Colon (tissue), 2 donors: ENCODE measurements around the gene TNFAIP2.
"Not testable (repeated sequence)": the region's sequence is repeated elsewhere in the genome, so short reads cannot be mapped to it uniquely, and the experiment has no call there.

ENCODE experiments used
- FAIRE-seq: peaks from 2 replicates; lab custom pipeline; 2012; peaks lifted over from hg19 to GRCh38; lab: Jason Lieb, UNC
- donor health status: control.
- donor health status: control.

The TNFAIP2 gene

DNA sequence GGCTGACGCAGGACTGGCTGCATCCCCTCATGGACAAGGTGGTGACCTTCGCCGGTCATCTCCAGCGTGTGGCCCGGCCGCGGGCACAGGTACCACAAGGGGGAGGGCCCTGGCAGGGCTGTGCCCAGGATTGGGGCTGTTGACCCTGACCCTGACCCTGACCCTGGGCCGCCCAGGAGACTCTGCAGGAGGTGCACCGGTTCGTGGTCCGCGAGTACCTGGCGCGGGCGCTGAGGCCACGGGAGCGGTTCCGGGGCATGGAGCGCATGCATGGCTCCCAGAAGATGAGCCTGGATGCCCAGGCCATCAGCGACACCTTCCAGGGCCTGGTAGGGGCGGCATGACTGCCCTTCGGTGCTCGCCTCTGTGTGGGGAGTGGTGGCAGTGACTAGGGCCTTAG lies 15.8 kb upstream of the TNFAIP2 start:
- FAIRE-seq, result no peak

DNA sequence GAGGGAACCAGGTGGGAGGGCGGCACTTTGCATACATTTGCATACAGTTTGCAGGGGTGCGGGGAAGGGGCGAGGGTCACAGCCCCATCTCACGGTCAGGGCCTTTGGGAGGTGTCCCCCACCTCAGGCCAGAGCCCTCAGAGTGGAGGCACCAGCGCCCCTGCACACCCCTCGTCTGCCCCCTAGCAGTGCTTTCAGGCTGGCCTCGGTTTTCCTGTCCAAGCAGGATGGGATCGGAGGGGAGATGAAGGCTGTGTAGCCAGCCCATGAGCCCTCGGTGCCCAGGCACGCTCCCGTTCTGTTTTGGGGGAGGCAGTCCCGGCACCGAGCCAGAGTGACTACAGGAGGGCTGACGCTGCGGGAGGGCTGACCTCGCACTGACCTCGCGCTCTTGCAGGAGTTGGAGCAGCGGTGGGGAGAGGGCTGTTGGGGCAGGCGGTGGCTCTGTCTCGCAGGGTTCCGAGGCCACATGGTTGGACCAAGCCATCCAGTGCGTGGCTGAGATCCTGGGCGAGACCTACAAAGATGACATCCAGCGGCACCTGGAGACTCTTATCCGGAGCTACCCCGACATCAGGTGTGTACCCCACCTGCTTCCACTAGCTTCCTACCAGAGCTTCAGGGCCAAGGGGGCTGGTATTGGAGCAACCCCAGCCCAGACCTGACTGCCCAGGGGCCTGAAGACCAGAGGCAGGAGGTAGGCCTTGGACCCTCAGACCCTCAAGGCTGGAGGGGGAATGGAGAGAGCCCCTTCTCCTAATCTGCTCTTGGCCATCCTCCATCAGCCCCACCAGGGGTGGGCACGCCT lies 15.1 kb upstream of the TNFAIP2 start:
- FAIRE-seq, result no peak

DNA sequence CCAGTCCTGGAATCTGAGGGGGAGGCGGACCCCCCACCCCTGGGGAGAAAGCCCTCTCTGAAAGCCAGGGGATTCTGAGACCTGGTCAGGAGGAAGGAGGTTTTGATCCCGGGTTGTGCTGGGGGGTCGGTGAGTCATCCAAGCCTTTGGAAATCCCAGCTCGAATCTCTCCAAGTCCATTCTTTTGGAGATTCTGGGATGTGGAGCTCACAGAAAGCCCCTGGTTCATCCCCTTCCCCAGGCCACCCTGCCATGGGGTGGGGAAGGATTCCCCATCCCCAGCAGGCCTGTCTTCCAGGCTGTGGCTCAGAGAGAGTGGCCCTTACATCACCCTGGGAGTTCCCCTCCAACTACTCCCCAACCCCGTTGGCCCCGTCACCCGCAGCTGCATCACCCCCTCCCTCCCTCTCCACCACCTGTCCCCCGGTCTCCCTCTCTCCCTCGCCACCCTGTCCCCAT lies 14.5 kb upstream of the TNFAIP2 start:
- FAIRE-seq, result no peak

DNA sequence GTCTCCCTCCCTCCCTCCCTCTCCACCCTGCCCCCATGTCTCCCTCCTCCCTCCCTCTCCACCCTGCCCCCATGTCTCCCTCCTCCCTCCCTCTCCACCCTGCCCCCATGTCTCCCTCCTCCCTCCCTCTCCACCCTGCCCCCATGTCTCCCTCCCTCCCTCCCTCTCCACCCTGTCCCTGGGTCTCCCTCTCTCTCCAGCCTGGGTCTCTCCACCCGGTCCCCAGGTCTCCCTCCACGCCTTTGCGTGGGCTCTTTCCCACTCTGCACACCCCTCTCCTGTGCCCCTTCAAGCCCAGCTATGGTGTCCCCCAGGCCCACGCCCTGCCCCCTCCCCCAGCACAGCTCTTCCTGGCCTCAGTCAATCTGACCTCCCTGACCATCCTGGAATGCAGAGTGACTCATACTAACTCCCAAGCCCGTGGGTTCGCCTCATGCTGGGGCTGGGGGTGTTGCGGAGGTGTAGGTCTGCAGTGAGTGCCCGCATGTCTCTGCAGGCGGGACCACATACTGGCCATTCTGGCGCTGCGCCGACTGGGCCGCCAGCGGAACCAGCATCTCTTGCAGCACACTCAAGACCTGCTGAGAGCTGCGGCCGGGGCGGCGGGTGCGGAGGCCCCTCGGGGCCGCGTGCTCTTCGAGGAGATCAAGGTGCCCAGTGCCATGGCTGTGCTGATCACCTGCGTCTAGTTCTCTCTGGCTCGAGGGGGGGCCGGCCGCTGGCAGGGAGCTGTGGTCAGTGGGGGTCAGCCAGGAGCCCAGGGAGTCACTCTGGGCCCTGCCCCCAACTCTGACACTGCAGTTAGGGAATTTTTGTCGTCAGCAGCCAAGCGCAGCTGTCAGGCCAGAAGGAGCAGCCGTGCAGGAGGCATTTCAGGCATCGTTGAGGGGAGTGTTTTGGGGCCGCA lies 13.5 kb upstream of the TNFAIP2 start:
- no peak for FAIRE-seq

DNA sequence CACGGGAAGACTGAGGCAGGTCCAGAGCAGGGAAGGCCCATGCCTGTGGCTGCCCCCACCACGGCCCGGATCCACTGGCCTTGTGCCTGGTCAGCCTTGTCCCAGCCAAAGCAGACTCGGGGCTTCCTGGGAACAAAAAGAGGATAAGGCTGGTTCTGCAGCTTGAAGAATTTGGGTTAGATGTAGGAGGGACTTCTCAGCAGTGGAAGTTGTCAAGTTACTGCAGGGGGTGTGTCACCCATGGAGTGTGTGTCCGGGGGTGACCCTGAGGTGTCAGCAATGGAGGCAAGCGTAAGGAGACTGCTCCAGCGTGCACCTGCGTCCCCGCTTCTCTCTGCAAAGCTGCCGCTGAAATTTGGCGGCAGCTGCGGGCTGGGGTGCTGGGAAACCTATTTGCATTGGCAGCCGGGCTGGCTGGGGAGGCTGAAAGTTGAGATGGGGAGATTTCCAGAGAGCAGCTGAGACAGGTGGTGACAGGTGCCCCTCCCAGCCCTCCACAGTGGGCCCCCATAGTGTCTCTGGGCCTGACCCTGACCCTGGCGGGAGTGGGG lies 12.5 kb upstream of the TNFAIP2 start:
- no peak for FAIRE-seq

DNA sequence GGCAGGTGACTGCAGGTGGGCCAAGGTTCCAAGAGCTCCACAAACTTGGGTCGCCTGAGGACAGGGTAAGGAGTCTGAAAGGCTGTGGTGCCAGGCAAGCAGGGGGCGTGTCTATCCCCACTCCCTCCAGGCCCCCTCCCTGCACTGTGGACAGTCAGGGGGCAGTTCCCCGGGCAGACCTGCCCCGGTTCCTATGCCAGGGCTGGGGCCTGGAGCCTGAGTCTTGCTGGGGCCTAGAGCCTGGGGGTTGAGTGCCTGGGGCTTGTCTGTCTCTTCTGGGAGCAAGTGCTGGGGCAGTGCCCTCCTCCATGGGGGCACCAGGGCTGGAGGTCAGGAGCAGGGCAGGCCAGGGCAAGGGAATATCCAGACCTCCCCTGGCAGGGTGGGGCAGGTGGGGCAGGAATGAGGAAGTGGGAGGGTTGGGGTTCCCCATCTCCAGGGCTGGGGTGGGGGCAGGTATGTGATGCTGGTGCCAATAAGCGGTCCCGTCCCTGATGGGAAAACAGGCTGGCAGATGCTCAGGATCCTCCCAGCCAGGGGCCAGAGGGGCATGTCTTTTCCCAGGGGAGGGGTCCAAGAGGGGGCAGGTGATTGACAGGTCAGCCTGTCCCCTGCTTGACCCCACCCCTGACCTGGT lies 11.9 kb upstream of the TNFAIP2 start:
- no peak for FAIRE-seq

DNA sequence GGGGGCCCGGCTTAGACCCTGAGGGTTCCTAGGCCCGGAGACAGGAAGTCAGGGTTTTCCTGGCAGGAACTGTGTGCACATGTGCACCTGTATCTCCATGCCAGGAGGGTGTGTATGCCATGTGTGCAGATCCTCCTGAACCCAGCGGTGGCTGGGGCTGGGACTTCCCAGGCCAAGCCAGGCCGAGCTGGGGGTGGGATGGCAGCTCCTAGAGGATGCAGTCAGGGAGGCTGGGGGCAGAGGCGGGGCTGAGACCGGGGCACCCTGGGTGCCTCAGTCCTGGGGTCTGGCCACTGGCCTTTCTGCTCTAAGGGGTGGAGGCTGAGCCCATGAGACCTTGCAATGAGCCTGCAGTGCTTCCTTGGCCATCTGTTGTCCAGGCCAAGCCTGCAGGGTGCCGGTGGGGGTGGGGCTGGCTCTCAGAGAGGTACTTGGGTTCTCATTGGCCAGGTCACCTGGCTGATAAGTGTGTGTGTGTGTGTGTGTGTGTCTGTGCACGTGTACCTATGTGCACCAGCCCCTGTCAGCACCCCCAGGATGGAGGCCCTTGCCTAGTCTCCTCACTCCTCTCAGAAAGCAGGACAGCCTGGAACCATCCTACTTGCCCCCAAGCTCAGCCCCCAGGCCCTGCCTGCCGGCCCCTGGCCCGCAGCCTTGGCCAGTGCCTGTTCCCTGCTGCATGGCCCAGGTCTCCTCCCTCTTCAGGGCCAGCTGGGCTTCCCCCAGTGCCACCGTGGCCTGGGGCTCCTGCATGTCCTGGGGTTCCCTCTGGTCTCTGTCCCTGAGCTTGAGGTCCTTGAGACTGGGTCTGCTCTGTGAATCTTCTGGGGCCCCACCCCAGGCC lies 10.6 kb upstream of the TNFAIP2 start:
- no peak for FAIRE-seq

DNA sequence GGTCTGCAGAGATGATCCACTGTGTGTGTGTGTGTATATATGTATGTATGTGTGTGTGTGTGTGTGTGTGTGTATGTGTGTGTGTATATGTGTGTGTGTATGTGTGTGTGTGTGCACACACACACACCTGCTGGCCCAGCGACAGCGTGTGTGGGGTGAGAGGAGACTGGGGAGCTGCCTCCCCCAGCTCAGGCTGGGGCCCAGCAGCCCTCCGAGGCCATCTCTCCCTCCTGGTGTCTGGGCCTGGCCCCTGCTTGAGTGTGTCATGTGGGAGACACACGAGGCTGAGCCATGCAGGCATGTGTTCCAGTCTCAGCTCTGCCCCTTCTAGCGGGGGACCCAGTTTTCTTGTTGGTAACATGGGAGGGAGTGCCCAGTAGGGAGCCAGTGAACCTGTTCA lies 10.0 kb upstream of the TNFAIP2 start:
- FAIRE-seq, result no peak

DNA sequence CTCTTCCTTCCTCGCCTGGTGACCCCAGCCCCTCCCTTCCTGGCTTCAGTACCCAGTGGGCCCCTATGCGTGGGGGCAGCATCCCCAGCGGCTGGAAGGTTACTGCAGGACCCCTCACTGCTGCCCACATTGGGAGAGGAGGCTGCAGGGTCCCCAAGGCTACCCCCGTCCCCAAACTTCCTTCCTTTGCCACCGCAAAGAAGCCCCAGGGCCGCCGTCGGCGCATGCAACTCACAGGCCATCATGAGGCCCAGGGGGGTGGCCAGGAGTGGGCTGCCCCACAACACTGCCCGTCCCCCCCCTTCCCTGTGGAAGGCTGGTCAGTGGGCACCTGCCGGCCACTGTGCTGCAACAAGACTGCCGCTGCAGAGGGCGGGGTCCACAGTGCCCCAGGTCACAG lies 9.5 kb upstream of the TNFAIP2 start:
- FAIRE-seq, result no peak

DNA sequence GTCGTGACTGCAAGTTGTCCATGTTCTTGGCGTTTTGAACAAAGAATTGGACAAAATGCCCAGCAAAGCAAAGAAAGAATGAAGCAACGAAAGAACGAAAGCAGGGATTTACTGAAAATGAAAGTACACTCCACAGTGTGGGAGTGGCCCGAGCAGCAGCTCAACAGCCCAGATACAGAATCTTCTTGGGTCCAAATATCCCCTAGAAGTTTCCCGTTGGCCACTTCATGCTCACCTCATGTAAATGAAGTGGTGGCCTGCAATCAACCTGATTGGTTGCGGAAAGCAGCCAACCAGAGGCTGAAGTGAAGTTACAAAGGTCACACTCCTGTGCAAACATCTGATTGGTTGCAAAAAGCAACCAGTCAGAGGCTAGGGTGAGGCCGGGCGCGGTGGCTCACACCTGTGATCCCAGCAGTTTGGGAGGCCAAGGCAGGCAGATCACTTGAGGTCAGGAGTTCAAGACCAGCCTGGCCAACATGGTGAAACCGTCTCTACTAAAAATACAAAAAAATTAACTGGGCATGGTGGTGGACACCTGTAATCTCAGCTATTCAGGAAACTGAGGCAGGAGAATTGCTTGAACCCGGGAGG lies 8.1 kb upstream of the TNFAIP2 start:
- FAIRE-seq, result not testable (repeated sequence)

DNA sequence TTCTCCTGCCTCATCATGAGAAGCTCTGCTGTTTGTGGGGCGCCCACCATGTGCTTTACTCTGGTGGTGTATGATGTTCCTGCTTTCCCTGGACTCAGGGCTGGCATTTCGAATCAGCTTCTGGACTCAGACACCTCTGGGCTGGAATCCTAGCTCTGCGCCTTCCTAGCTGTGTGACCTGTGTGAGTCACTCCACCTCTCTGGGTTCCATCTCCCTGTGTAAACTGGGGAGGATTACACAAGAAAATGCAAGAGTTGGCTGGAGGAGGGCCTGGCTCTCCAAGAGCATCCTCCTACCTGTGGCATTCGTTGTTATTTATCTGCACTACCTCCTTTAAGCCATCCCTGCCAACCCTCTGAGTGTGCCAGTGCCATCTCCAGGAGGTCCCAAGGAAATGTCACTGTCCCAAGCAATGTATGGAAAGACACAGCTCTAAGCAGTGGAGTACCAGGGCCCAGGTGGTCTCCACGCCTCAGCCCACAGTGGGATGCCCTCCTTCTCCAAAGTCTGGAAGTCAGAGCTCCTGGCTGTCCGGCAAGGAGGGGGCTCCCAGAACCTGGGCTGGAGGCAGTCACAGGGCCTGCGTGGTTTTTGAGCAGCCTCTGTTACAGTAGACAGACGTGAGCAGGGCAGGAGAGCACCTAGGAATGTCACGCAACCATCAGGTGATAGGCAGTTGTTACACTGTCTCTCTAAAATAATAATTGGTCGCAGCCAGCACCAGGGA lies 7.3 kb upstream of the TNFAIP2 start:
- FAIRE-seq, result no peak

DNA sequence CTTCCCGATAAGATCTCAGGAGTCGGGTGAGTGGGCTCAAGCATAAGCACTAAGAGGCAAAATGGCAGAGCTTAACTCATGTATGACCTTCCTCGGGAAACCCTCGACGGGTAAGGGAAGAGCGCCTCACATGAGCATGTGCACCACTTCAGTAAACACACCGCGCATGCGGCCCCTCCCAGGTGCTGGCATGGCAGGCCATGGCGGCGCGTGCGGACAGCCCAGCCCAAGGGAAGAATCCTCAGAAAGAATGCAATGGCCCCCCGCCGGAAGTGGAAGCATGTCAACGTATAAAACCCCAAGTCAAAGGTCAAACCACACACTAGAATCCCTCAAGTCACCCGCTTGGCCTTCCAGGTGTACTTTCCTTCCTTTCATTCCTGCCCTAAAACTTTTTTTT lies 6.6 kb upstream of the TNFAIP2 start:
- FAIRE-seq, result no peak

DNA sequence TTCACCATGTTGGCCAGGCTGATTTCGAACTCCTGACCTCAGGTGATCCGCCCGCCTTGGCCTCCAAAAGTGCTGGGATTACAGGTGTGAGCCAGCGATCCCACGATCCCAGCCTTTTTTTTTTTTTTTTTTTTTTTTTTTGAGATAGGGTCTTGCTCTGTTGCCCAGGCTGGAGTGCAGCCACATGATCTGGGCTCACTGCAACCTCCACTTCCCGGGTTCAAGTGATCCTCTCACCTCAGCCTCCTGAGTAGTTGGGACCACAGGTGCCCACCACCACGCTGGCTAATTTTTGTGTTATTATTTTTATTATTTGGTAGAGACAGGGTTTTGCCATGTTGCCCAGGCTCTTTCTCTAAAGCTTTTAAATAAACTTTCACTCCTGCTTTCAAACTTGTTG lies 5.8 kb upstream of the TNFAIP2 start:
- FAIRE-seq, result not testable (repeated sequence)

DNA sequence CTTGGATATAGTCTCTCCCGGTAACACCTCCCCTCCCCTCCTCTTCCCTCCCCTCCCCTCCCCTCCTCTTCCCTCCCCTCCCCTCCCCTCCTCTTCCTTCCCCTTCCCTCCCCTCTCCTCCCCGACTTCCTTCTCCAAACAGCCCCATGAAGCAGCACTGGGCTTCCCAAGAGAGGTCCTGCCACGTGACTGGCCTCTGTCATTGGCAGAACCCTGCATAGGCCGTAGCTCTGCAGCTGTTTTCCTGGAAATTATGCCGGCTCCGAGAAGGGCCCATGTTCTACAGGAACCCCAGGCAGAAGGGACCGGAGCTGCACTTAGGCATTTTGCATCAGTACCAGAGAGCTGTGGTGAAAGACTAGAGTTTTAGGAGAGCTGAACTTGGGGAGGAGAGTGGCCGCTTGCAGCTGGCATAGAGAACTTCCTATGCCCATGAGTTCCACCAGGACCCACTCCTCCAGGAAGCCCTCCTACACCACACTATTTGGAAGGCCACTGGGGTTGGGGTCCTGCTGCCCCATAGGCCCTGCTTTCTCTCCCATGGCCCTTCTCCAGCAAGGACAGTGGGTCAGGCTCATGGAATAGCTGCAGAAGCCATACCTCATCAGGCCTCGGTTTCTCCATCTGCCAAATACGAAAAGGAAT lies 5.1 kb upstream of the TNFAIP2 start:
- FAIRE-seq, result no peak

DNA sequence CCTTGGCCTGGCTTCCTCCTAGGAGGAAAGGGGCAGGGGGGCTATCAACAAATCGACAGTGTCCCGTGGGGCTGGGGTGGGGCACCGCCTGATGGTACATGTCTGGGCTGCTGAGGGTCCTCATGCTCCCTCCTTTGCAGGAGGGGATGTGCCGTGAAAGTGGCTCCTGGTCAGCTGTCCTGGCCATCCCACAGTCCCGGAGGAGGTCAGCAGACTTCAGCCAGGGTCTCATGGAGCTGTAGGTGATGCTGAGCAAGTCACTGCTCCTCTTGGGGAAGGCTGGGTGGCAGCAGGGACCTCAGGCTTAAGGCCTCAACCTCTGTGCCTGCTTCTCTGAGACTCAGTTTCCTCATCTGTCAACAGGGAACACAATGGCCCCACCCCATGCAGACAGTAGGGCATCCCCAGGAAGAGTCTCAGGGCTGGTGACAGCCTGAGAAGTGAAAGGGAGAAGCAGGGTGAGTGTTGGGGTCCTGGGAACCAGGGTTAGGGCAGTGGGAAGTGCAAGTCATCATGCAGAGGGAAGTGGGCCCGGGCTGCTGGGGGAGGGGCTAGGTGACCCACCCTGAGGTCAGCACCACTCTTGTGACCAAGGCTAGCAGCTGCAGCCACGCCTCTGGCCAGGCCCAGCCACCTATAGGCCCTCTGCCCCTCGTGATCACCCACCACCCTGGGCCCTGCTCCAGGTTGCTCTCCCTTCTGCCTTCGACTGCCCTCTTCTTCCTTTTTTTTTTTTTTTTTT lies 4.4 kb upstream of the TNFAIP2 start:
- FAIRE-seq, result no peak

DNA sequence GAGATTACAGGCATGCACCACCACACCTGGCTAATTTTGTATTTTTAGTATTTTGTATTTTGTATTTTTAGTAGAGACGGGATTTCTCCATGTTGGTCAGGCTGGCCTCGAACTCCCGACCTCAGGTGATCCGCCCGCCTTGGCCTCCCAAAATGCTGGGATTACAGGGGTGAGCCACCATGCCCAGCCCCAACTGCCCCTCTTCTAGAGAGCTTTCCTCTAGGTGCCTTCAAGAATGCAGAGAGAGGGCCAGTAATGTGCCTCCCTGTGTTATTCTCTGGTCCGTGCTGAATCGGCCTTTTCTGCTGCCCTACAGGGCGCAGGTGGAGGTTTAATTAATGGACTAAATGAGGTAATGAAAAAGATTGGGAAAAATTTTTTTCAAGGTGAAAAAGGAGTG lies 3.7 kb upstream of the TNFAIP2 start:
- FAIRE-seq, result not testable (repeated sequence)

DNA sequence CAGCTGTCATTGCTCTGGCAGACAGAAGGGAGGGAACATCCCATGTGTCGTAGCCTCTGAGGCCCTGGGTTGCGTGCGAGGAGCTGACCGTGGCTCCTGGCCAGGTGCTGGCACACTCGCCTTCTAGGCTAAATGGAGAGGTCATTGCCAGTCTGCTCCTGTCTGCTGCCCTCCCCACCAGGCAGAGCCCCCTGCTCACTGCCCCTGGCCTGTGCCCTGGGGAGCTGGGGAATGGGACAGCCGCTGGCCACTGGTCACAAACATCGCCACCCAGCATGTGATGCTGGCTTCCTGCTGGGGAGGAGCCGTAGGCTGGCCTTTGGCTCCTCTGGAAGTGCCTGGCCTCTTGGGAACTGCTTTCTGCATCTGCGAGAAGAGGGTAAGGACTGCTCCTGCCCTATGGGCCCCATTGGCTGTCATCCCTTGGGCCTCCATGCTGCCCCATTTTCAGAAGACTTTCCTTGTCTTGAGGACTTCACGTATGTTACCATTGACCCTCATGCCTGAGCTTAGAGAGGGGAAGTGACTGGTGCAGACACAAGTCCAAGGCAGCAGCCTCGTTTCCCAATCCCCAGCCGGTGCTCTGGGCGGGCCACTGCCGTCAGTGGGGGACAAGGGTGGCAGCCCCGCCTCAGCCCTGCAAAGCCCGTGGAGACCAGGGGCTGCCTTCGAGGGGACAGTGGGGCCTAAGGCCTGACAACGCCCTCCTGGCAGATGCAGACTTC lies 2.0 kb upstream of the TNFAIP2 start:
- no peak for FAIRE-seq

DNA sequence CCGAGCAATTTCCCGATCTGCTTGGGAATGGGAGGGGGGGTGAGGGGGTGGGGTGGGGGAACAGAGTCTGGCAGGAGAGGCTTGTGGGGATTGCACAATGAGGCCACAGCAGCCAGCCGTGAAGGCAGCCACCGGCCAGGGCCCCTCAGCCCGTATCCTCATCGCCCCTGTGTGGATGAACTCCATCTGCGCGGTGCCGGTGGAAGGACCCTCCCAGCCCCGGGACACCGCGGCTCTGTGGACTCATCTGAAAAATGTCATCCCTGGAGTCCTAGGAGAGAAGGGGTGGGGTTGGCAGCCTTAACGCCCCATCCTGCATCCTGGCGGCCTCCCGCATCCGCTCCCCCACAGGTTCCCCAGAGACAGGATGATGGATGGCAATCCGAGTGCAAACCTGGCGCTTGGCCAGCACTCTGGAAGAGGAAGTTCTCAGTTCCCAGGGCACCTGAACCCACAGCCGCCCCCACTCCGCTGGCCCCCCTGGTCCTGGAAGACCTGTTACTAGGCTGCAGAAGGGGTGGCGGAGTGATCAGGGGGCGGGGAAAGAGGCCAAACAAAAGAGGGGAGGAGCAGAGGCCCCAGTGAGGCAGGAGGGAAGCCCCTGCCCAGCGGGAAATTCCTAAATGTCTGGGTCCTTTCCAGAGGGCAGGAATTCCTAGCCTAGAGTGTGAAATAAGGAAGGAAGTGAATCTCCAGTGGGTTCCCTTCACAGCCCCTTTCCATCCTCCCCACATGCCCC lies 1.2 kb upstream of the TNFAIP2 start:
- no peak for FAIRE-seq
